CD4-positive, alpha-beta T cell treated with Interferon alpha-2 for 1 hour (primary cell): ENCODE measurements around the gene RBM15B.
"Not testable (repeated sequence)": the region's sequence is repeated elsewhere in the genome, so short reads cannot be mapped to it uniquely, and the experiment has no call there.

Source experiments
- DNase-seq, 2 donors: peaks; one replicate each; pipeline ENCODE4 v3.0.0-alpha.2; 2020 to 2022

RBM15B gene

GRCh38 chr3:51391075-51391565, at the start of gene RBM15B:
Gene RBM15B (plus strand): TSS chr3:51391285. CDS start chr3:51391400, 115 bp downstream.
- DNase-seq = peak; percentile 97 to 98

- DNase-seq = no peak
Observed at GRCh38 chr3:51343918-51344687, 47.0 kb upstream of the RBM15B start.

- no peak for DNase-seq
Observed at GRCh38 chr3:51350751-51351150, 40.3 kb upstream of the RBM15B start.

- DNase-seq = no peak
Observed at GRCh38 chr3:51353131-51353530, 38.0 kb upstream of the RBM15B start.

GRCh38 chr3:51353691-51354090, 37.4 kb upstream of the RBM15B start:
- DNase-seq = no peak

GRCh38 chr3:51354172-51354571, 36.9 kb upstream of the RBM15B start:
- DNase-seq = no peak

- no peak for DNase-seq
Observed at GRCh38 chr3:51354731-51355615, 36.1 kb upstream of the RBM15B start.

- no peak for DNase-seq
Observed at GRCh38 chr3:51355891-51356578, 35.0 kb upstream of the RBM15B start.

- DNase-seq = no peak
Observed at GRCh38 chr3:51357856-51358255, 33.2 kb upstream of the RBM15B start.

- no peak for DNase-seq
Observed at GRCh38 chr3:51358981-51359380, 32.1 kb upstream of the RBM15B start.

- no peak for DNase-seq
Observed at GRCh38 chr3:51360806-51361205, 30.3 kb upstream of the RBM15B start.

GRCh38 chr3:51361746-51362145, 29.3 kb upstream of the RBM15B start:
- DNase-seq = no peak

GRCh38 chr3:51362476-51362875, 28.6 kb upstream of the RBM15B start:
- DNase-seq = no peak

- DNase-seq = not testable (repeated sequence)
Observed at GRCh38 chr3:51368276-51368675, 22.8 kb upstream of the RBM15B start.

GRCh38 chr3:51371943-51372557, 19.0 kb upstream of the RBM15B start:
- DNase-seq = peak; percentile 45 to 76

- no peak for DNase-seq
Observed at GRCh38 chr3:51373658-51374421, 17.2 kb upstream of the RBM15B start.

- DNase-seq = no peak
Observed at GRCh38 chr3:51374456-51374855, 16.6 kb upstream of the RBM15B start.

- DNase-seq = no peak
Observed at GRCh38 chr3:51375136-51375535, 15.9 kb upstream of the RBM15B start.

GRCh38 chr3:51375571-51375970, 15.5 kb upstream of the RBM15B start:
- DNase-seq = no peak

- DNase-seq = no peak
Observed at GRCh38 chr3:51378065-51378464, 13.0 kb upstream of the RBM15B start.

GRCh38 chr3:51378726-51379125, 12.4 kb upstream of the RBM15B start:
- DNase-seq = no peak

- no peak for DNase-seq
Observed at GRCh38 chr3:51379301-51379700, 11.8 kb upstream of the RBM15B start.
